Suprapubic skin (tissue), 4 donors: ENCODE results near the gene CTNND2.

Experiments used
- CTCF ChIP-seq, 2 donors: fragments of 200-600 bp in 1 of 2; fragments of 450-650 bp in 1 of 2; sonication (generic) in 1 of 2; IDR thresholded peaks; one replicate each; pipeline ENCODE4 v1.5.1; 2016 to 2019; ENCODE audit warnings: antibody characterized with exemption in 2 of 2, mild to moderate bottlenecking in 1 of 2, moderate library complexity in 1 of 2
- EP300 ChIP-seq: sonication (generic); formaldehyde crosslinking; IDR thresholded peaks from one replicate; pipeline ENCODE4 v1.6.1; 2017; ENCODE audit warnings: antibody characterized with exemption
- POLR2A ChIP-seq, 2 donors: fragments of 450-650 bp; IDR thresholded peaks; one replicate each; pipeline ENCODE4 v1.6.1; 2017; ENCODE audit warnings: antibody characterized with exemption in 2 of 2, mild to moderate bottlenecking in 2 of 2, moderate library complexity in 2 of 2
- POLR2AphosphoS5 ChIP-seq, 3 donors: sonication (generic); formaldehyde crosslinking; IDR thresholded peaks; one replicate each; pipeline ENCODE4 v1.6.1; 2017; ENCODE audit warnings: antibody characterized with exemption in 3 of 3

GRCh38 chr5:11903614-11904264, 507 bp downstream of the CTNND2 start:
- no peak for TF ChIP-seq CTCF (IDR thresholded peaks at IDR 0.05)
- TF ChIP-seq POLR2AphosphoS5 (IDR thresholded peaks at IDR 0.05) = no peak
- TF ChIP-seq POLR2A (IDR thresholded peaks at IDR 0.05) = no peak
- TF ChIP-seq EP300 = no peak
